T-helper 2 cell treated with Interferon-gamma antibody and Interleukin-4, amounts not matched to agents 100 ng/mL and 5 ng/mL, for 36 hours (primary cell): ENCODE data around the gene FGD4. TPM values are rescaled to one million over a fixed set of nuclear protein-coding genes. Genes with fewer than 3 reads are reported as not detected.

Source experiments
- intact Hi-C: fragments of 100-400 bp; cut with micrococcal nuclease; formaldehyde crosslinking; loops from one replicate; pipeline ENCODE4 v1.15.1; 2023
- total RNA-seq: library from RNA; stranded (reverse); gene quantifications from 2 replicates; pipeline ENCODE4 v1.2.3, GENCODE V29; 2022

FGD4 gene
- 0.16 and 0.48 TPM in 2 replicates for total RNA-seq

DNA sequence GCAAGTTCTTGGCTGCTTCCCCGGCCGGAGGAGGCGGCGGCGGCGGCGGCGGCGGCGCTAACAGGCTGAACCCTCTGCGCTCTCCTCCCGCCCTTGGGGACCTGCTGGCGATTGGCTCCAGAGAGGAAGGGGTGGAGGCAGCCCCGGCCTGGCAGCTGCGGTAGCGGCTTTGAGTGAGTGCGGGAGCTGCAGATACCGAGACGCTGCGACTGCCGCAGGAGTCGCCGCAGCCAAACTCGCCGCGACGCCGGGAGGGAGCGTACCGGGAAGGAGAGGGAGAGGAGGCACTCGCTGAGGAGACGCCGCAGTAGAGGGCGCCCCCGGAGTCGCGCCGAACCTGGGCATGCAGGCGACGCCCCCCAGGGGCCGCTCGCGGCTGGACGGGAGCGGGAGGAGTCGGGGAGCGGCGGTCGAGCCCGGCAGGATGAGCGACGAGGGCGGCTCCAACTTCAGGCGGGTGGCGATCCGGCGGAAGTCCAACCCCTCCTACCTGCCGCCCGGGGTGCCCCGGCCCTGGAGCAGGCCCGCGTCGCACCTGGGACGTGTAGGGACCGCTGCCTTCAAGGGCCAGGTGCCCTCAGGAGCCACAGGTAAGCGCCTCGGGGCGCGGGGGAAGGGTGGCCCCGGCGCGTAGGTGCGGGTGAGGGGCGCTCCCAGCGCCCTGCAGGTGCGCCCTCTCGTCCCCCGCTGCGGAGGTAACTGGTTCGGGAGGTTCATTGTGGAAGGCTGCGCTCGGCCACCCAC, at the start of gene FGD4:
Gene FGD4, plus strand, starts transcription at position 189 of the 744 bp plus-strand sequence.
- intact Hi-C loops, result loop anchor here (1.0 kb wide), 2 partner anchors 280 to 1623 kb away; partner anchors contain the start of genes ALG10 and DNM1L

DNA sequence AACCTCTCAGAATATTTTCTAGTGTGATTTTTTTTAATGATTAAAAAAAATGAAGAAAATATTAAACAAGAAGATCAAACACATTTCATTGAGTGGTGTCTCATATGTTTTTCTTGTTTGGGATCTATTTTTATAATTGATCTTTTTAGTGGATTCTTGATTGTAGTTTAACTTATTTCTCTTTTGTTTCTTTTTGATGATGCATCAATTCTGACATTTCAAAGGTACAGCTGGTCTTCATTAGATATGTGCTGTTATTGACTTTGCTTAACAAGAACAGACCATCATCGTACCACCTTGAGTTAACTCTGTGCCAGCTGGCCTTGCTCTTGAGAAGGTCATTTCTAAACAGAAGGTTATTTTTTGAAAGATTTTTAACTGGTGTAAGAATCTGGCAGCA, 45.8 kb upstream of the FGD4 start:
- intact Hi-C loops, result no loop called here

- intact Hi-C loops, result no loop called here
Measured at GRCh38 chr12:32357601-32358249, 41.6 kb upstream of the FGD4 start.

GRCh38 chr12:32360956-32361355, 38.4 kb upstream of the FGD4 start:
- intact Hi-C loops, result no loop called here

DNA sequence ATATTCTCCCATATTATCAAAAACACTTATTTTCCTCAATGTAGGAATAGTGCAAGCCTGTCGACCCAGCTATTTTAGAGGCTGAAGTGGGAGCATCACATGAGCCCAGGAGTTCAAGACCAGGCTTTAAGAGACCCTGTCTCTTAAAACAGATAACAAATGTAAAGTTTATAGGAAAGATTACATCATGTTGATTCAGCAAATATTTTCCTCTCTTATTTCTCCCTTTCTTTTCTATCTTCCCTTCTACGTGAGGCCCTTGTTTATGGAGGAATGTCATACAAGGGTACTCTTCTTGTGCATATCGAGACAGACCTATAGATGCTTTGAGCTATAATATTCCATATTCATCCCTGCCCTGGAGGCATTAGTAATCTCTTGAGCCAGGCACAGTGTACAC, 36.5 kb upstream of the FGD4 start:
- intact Hi-C loops, result no loop called here

- intact Hi-C loops, result loop anchor here (1.0 to 5.0 kb wide), 5 partner anchors 92 to 1656 kb away; partner anchors contain the start of gene YARS2
Measured at GRCh38 chr12:32365473-32366064, 33.8 kb upstream of the FGD4 start.

DNA sequence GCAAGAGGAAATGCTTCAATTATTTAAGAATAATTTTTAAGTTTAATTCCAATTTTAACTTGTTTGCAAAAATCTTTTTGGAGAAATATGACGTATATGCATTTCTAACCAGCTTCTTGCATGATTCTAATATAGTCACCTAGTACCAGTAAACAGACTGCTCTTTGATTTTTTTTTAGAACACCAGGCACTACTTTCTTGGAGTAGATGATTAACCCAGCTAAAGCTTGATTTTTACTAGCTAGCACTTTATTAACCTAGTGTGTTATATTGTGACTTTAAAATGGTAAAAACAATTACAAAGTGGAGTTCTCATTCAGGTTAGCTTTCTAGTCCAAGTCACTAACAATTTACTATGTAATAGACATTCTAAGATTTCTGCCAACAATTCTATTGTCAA, 32.6 kb upstream of the FGD4 start:
- intact Hi-C loops, result loop anchor here (5.0 kb wide), 1 partner anchor 91 kb away; no protein-coding TSS in a partner anchor

GRCh38 chr12:32367381-32367780, 32.0 kb upstream of the FGD4 start:
- intact Hi-C loops, result loop anchor here (5.0 kb wide), 1 partner anchor 90 kb away; no protein-coding TSS in a partner anchor

GRCh38 chr12:32369202-32369601, 30.2 kb upstream of the FGD4 start:
- intact Hi-C loops, result loop anchor here (5.0 kb wide), 1 partner anchor 88 kb away; no protein-coding TSS in a partner anchor

GRCh38 chr12:32377344-32378055, 21.9 kb upstream of the FGD4 start:
- intact Hi-C loops, result no loop called here

DNA sequence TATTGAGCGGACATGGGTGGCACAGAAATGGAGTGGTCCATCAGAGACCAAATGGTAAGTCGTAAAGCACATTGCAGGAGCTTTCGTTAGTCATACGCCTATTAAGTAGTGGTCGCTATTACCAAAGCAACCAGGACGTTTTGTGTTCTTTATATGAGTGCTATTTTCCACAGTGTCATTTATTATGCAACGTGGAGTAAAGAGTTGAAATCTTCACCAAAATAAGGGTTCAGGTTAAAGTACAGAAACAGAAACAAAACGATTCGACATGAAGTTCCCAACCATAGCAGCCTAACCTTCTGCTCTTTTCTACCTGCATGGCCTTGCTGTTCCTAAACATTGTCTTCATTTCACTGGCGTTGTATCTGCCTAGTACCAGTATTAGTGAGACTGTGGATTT, 20.1 kb upstream of the FGD4 start:
- intact Hi-C loops, result no loop called here

DNA sequence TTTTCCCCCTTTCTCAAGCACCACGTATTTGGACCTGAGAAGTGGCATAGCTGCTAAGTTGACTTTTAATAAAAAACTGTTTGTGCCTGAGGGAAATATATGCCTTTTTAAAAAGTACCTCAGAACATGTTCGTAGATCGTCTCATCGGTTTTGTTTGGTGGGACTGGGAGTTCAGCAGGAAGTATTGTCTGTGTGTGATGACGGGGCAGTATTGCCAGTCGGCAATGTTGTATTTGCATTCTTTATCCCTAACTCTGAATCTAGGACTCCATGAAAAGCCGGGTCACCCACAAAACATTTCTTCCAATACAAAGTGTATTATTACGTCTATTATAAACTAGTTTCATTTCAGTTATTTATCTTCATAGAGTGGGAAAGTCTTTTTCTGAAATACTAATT, 19.7 kb upstream of the FGD4 start:
- intact Hi-C loops, result no loop called here

DNA sequence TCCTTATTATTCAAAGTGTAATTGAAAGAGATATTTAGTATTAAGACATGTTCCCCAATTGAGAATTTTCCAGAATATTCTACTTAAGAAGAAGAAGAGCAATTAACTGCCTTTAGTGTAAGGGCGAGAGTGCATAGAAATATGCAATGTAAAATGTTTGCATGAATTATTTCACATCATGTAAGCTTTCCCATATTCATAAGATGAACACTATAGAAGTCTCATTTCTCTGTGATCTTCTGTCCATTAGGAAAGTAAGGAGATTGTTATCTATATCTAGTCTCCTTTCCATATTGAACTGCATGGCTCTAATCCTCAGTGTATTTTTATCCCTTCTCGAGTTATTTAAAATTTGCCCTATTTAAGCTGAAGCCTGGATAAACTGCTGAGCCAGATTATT, 17.1 kb upstream of the FGD4 start:
- intact Hi-C loops, result no loop called here

- intact Hi-C loops, result no loop called here
Measured at GRCh38 chr12:32390572-32391219, 8.7 kb upstream of the FGD4 start.

DNA sequence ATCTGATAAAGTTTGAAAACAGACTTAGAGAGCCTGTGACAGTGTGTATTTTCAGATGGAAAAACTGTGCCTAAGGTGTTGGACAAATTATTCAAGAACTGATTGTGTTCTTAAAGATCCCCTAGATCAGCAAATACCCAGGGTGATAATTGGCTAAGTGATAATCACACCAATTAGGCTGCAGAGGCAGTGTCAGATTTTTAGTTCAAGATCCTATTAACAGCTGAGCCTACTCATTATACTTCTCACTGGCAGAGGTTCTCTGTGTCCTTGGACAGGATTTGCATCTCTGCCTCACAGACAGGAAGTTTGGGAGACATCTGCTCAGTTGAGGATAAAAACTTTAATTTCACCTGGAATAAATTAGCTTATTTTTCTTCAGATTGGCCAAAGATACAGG, 4.3 kb upstream of the FGD4 start:
- intact Hi-C loops, result no loop called here

GRCh38 chr12:32397696-32398095, 1.7 kb upstream of the FGD4 start:
- intact Hi-C loops, result no loop called here

- intact Hi-C loops, result no loop called here
Measured at GRCh38 chr12:32398181-32398580, 1.2 kb upstream of the FGD4 start.

DNA sequence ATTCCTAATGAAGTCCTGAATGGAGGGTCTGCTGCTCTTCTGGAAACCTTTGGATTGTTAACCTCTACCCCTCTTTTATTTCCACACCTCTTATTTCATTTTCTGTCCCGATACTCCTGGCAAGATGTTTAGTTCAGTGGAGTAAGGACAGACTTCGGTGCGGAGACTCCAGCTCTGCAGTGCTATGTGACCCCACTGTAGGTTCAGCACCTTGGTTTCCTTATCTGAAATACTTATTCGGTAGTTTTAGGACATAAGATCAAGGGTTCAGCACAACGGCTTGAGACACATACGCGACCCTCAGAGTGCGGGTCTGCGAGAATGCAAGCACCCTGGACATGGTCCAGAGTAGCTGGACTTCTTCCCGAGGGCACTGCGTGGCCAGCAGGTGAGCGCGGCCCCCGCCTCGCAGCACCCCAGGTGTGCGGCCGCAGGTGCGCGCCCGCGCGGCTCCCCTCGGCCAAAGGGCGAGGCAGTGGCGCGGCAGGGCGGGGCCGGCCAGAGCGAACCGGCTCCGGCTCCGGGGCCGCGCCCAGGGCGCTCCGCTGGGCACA, 465 bp upstream of the FGD4 start:
- intact Hi-C loops, result loop anchor here (1.0 kb wide), 2 partner anchors 280 to 1623 kb away; partner anchors contain the start of genes ALG10 and DNM1L

DNA sequence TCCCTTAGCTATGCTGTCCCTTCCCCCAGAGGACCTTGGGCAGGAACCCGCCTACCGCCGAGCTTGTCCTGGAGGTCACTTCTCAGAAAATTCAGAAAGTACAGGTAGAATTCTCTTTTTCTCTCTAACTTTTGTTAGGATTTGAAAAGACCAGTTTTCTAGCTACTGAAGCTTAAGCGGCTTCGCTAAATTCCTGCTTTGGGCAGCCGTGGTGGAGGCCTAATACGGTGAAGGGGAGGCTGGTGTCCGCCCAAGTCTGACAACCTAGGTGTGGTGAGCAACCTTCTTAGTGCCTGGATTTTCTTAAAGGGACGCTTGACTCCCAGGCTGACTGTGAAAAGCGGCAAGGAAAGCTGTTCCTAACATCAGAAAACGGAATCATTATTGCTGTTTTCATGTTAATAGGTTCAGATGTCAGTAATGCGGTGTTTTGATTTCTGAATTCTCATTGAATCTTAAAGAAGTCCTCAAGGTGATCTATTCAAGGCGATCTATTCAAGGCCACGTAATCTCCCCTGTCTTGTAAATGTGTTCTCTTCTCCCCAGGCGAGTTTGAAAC, 835 bp downstream of the FGD4 start:
- intact Hi-C loops, result no loop called here

GRCh38 chr12:32400866-32401265, 1.5 kb downstream of the FGD4 start:
- intact Hi-C loops, result no loop called here
